Measurements from ENCODE around the gene SMO. TPM values are rescaled to one million over a fixed set of nuclear protein-coding genes. Genes with fewer than 3 reads are reported as not detected.

SMO gene
- total RNA-seq, 4 donors from 2014 or later = 13.8 to 34.5 (median 18.1) TPM

GRCh38 chr7:129146237-129146979 is 42.0 kb upstream of the SMO start:
- no peak for DNase-seq (ENCODE audit: low spot score in 2 of 2)
- WGBS = 79% methylated on average over 8 of the region's 8 CpGs
- no peak for TF ChIP-seq POLR2AphosphoS5 (IDR thresholded peaks at IDR 0.05)
- no peak for TF ChIP-seq EP300 (IDR thresholded peaks at IDR 0.05)
- TF ChIP-seq CTCF (IDR thresholded peaks at IDR 0.05) = no peak
- TF ChIP-seq POLR2A (IDR thresholded peaks at IDR 0.05) = no peak
- H3K27me3 ChIP-seq = peaks cover 35% of the 10 kb centered on the region
- H3K36me3 ChIP-seq = no peaks in the 10 kb centered on the region
- no peak overlapping the region for H3K27ac ChIP-seq
- no peak overlapping the region for H3K4me3 ChIP-seq
- H3K9me3 ChIP-seq = no peaks in the 10 kb centered on the region
- peaks cover 15% of the 10 kb centered on the region for H3K4me1 ChIP-seq

- WGBS = 49% methylated on average over 2 of the region's 3 CpGs
- Histone ChIP-seq H3K4me3 (no peak overlapping the region), H3K4me1 (peaks cover 15% of the 10 kb centered on the region), H3K27me3 (peaks cover 35% of the 10 kb centered on the region), H3K27ac (no peak overlapping the region), H3K9me3 (no peaks in the 10 kb centered on the region), H3K36me3 (no peaks in the 10 kb centered on the region)
- no peak for DNase-seq (ENCODE audit: low spot score in 2 of 2)
- TF ChIP-seq POLR2AphosphoS5 (IDR thresholded peaks at IDR 0.05) (no peak), EP300 (IDR thresholded peaks at IDR 0.05) (no peak)
Observed at GRCh38 chr7:129147731-129148130, 40.7 kb upstream of the SMO start.

- TF ChIP-seq CTCF (IDR thresholded peaks at IDR 0.05) = no peak
- TF ChIP-seq EP300 (IDR thresholded peaks at IDR 0.05) = no peak
- TF ChIP-seq POLR2A (IDR thresholded peaks at IDR 0.05) = no peak
- no peak for TF ChIP-seq POLR2AphosphoS5 (IDR thresholded peaks at IDR 0.05)
Observed at GRCh38 chr7:129149511-129149910, 38.9 kb upstream of the SMO start.

GRCh38 chr7:129150199-129150996 is 38.0 kb upstream of the SMO start:
- Histone ChIP-seq H3K4me1 (peaks cover under 1% of the 10 kb centered on the region), H3K36me3 (no peaks in the 10 kb centered on the region), H3K27ac (no peak overlapping the region), H3K27me3 (peaks cover 21% of the 10 kb centered on the region), H3K4me3 (no peak overlapping the region), H3K9me3 (no peaks in the 10 kb centered on the region)
- WGBS = 53% methylated on average over 5 of the region's 8 CpGs
- no peak for DNase-seq (ENCODE audit: low spot score in 2 of 2)
- TF ChIP-seq POLR2AphosphoS5 (IDR thresholded peaks at IDR 0.05) (no peak), CTCF (IDR thresholded peaks at IDR 0.05) (no peak), POLR2A (IDR thresholded peaks at IDR 0.05) (no peak), EP300 (IDR thresholded peaks at IDR 0.05) (no peak)

More at GRCh38 chr7:129149511-129149910, 38.9 kb upstream of the SMO start:
- peaks cover 7% of the 10 kb centered on the region for H3K4me1 ChIP-seq
- H3K27me3 ChIP-seq = peaks cover 21% of the 10 kb centered on the region
- no peaks in the 10 kb centered on the region for H3K9me3 ChIP-seq
- 76% methylated on average over 7 of the region's 8 CpGs for WGBS
- no peak overlapping the region for H3K4me3 ChIP-seq
- H3K36me3 ChIP-seq = no peaks in the 10 kb centered on the region
- DNase-seq (ENCODE audit: low spot score in 2 of 2) = no peak
- no peak overlapping the region for H3K27ac ChIP-seq

GRCh38 chr7:129157651-129158050 is 30.8 kb upstream of the SMO start:
- H3K27ac ChIP-seq = no peak overlapping the region
- DNase-seq (ENCODE audit: low spot score in 2 of 2) = no peak
- no peaks in the 10 kb centered on the region for H3K27me3 ChIP-seq
- H3K36me3 ChIP-seq = no peaks in the 10 kb centered on the region
- H3K4me3 ChIP-seq = no peak overlapping the region
- no peaks in the 10 kb centered on the region for H3K9me3 ChIP-seq
- TF ChIP-seq EP300 (IDR thresholded peaks at IDR 0.05) (no peak), POLR2A (IDR thresholded peaks at IDR 0.05) (no peak), POLR2AphosphoS5 (IDR thresholded peaks at IDR 0.05) (no peak), CTCF (IDR thresholded peaks at IDR 0.05) (no peak)
- no peaks in the 10 kb centered on the region for H3K4me1 ChIP-seq
- WGBS = 91% methylated on average over 9 of the region's 9 CpGs
